Smooth muscle cell of the brain vasculature (primary cell): ENCODE measurements around the gene COLEC11.
"Not testable (repeated sequence)": the region's sequence is repeated elsewhere in the genome, so short reads cannot be mapped to it uniquely, and the experiment has no call there.

ENCODE experiments used
- DNase-seq: peaks from one replicate; pipeline ENCODE4 v3.0.0-alpha.2; 2012; ENCODE audit warnings: low read depth, low spot score

Gene COLEC11

GRCh38 chr2:3652896-3653625 is 58.1 kb downstream of the COLEC11 start:
- DNase-seq = no peak

DNA sequence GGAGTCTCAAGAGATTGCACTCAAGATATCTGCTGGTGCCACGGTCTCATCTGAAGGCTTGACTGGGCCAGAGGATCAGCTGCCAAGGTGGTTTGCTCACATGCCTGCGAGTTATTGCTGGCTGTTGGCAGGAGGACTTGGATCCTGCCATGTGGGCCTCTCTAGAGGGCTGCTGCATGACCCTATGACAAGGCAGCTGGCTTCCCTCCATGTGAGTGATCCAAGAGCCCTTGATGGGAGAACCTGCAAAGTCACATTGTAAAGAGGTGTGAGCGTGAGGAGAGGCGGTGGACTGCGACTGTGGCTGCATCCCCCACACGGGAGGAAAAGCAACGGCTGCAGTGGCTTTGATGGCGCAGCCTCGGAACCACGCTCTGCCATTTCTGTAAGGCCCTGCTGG is 59.1 kb downstream of the COLEC11 start:
- DNase-seq = no peak

GRCh38 chr2:3654531-3655225 is 59.8 kb downstream of the COLEC11 start:
- no peak for DNase-seq

GRCh38 chr2:3655871-3656761 is 61.2 kb downstream of the COLEC11 start:
- DNase-seq = no peak

DNA sequence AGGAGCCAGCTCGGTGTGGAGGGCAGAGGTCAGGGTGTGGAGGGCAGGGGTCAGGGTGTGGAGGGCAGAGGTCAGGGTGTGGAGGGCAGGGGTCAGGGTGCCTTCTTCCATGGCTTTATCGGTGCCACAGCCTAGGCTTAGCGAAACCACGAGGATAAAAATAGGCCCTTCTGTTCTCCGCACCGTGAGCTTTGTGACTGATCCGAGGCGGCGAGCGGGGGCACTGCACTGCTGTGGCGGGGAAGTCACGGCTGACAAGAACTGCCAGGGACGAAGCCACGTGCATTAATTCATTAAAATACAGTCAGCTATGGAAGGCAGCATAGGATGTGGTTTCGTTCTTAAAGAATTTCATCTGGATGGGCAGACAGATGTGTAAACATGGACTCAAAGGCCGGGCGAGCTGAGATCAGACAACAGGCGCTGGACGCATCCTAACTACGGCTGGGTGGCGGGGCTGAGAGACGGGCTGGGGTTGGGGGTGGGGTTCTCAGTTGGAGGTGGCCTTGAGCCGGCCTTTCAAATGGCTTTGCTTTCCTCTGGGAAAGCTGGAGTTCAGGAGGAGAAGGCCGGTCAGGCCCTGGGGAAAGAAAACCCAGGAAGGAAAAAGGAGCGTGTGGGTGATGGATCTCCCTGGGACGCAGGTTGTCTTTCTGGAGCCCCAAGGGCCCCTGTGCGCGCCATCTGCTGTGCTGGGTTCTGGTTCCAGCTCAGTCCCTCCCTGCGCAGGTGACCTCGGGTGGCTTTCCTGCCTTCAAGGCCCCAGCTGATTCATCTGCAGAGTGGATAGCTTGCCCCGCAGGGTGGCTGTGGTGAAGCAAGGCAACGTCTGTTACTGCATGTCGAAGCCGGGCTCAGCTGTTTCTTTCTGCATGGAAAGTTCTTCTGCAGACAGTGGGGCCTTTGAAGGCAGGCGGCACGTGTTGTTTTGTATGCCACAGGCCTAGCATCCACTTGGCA is 62.1 kb downstream of the COLEC11 start:
- DNase-seq = peak; percentile 46

- DNase-seq = no peak
These were observed 63.0 kb downstream of the COLEC11 start, which contains the start of gene ALLC for GRCh38 chr2:3657881-3658280. ALLC (plus strand) TSS chr2:3658200; CDS start chr2:3671158, 12,958 bp downstream.

- DNase-seq = no peak
These were observed 64.8 kb downstream of the COLEC11 start for GRCh38 chr2:3659447-3660432.

GRCh38 chr2:3660640-3661039 is 65.7 kb downstream of the COLEC11 start:
- DNase-seq = not testable (repeated sequence)

GRCh38 chr2:3661149-3661660 is 66.3 kb downstream of the COLEC11 start:
- DNase-seq = no peak

GRCh38 chr2:3662239-3662638 is 67.3 kb downstream of the COLEC11 start:
- no peak for DNase-seq

- no peak for DNase-seq
These were observed 69.2 kb downstream of the COLEC11 start for GRCh38 chr2:3664118-3664517.

GRCh38 chr2:3664925-3665324 is 70.0 kb downstream of the COLEC11 start:
- no peak for DNase-seq

DNA sequence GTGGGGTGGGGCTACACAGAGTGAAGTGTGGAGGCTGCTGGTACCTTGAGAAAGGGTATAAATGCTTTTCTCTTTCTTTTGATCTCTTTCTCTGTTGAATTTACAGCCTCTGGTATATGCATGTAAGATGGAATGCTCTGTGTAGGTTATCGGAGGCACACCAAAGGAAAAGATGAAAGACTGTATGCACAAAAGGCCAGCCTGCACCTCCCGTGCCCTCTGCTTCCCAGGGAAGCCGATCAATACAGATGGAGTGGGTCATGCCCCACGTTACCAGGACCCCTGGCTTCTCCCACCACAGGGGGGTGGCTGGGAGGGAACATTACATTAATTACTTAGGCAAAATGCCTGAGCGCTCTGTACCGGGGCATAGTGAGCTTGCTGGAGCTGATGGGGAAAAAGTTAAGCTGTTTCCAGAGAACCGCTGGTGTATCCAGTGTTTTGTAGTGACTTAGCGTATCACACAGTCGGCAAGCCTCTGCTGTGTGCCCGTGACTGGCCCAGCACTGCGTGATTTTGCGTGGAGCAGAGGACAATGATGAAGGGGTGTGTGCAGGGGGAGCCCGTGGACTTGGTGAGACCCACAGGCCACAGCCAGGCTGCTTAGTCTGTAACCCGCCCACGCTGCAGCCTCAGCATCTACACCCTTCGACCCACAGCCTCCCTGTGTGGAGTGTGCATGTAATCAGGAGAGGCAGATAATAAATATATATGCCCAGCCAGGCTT is 71.1 kb downstream of the COLEC11 start:
- no peak for DNase-seq

GRCh38 chr2:3666613-3666975 is 71.7 kb downstream of the COLEC11 start:
- no peak for DNase-seq

DNA sequence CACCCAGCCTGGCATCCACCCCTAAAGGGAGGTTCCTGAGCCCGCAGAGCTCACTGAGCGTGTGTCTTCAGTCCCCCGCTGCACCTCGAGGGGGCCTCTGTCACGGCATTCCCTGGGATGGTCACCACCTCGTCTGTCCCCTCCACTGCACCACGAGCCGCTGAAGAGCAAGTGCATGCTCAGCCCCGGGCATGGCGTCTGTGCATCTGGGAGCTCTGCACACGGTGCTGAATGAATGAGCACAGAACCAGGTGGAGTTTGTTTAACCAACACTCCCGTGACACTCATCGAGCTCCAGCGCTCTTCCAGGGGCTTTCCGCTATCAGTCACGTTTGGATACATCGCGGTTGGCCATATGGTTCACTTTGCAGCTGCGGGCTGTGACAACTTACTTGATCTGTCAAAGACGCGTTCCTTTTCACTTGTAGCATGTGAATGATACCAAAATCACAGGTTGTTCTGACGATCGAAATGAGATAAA is 72.3 kb downstream of the COLEC11 start:
- DNase-seq = no peak

DNA sequence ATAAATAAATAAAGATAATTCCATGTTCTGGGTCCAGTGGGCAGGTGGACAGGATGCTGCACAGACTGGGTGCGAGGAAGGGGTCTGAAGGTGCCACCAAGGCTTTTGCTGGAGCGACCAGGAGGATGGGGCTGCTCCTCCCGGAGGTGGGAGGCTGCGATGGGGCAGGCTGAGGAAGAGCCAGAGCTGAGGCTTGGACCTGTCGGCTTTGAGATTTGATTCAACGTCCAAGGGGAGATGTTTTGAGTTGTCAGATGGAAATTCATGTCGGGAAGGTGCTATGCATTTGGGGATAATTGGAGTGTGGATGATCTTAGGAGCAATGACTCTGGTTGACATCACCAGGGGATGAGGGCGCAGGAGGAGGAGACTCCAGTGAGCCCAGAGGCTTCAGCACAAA is 74.7 kb downstream of the COLEC11 start:
- DNase-seq = no peak

- no peak for DNase-seq
These were observed 75.5 kb downstream of the COLEC11 start for GRCh38 chr2:3670376-3670775.

DNA sequence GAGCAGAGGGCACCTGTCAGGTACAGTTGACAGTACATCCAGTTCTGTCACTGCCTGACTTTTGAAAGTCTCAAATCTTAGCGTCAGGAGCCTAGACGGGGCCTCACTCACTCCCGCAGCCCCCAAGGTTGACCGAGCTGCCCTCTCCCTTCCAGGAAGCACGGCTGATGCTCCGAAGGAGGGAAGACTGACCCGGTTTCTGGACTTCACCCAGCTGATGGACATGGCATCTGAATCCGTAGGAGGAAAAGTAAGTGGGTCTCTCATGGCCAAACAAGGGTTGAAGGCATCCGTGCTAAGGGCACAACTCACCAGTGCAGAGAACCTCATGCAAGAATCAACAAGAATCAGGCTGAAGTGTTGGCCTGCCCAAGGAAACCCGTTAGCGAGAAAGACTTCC is 76.0 kb downstream of the COLEC11 start:
- DNase-seq = no peak
